Panc1 (cell line): ENCODE measurements around the gene GABRG3.

Experiments used
- POLR2AphosphoS5 ChIP-seq: IDR thresholded peaks from 2 replicates; pipeline ENCODE4 v1.6.1; 2012; ENCODE audit warnings: mild to moderate bottlenecking, low read depth, low read length, moderate library complexity
- SIN3A ChIP-seq: IDR thresholded peaks from 2 replicates; pipeline ENCODE4 v1.6.1; 2012; ENCODE audit warnings: low read depth, mild to moderate bottlenecking, low read length, moderate library complexity, borderline replicate concordance; ENCODE audit not compliant: insufficient read depth
- TCF7L2 ChIP-seq: IDR thresholded peaks from 2 replicates; pipeline ENCODE4 v1.6.1; 2011; ENCODE audit warnings: mild to moderate bottlenecking, low read depth, low read length, inconsistent platforms
- TF ChIP-seq, protein P1 (sequence below): fragments of 450-650 bp; IDR thresholded peaks from 2 replicates; pipeline ENCODE4 v1.5.1; 2017; ENCODE audit warnings: mild to moderate bottlenecking
- TF ChIP-seq, protein P2 (sequence below), 2 experiments: IDR thresholded peaks; 2 replicates each; pipeline ENCODE4 v1.6.1; 2011 to 2012; ENCODE audit warnings: low read depth in 2 of 2, control low read depth in 1 of 2, low read length in 1 of 2, mild to moderate bottlenecking in 1 of 2, moderate library complexity in 1 of 2; ENCODE audit not compliant: insufficient read depth in 1 of 2

DNA sequence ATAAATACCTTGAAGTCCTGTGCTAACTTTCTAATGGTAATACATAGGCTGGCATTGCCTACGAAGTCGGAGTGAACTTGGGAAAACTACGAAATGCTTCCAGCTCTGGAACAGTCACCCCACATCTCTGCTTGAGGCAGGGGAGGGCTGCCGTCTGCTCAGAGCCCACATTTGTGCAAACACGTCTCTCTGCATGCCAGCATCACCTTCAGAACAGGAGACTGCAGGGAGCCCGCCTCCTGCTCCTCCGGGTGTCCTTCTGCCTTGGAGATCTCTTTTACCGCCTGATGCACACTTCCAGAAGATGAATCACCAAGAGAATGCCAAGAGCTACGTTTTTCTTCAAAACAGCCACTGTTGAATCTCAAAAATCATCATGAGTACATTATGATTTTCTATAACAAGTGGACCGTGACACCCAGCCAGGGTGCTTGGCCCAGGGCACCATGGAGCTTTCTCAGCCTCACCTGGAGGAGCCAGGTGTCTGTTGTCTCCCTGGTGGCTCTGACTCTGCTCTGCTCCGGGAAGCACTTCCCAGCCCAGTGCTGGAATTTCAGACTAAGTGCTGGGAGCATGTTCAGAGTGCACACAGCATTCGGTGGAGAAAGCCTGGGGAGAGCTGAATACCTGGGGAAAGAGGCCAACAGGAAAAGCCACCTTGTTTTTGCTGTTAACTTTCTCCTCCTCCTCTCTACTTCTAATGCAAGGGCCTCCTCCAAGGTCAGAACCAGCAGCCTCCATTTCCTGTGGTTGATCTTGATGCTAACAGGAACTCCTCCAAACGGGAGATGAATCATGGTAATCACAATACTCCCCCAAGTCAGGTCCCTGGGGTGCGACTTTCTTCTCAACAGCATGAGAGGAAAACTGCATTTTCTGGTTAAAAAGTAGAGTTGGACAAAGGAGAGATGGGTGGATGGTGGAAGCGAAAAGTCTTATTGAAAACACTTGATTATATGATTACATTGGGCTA lies 467.7 kb downstream of the GABRG3 start:
- TF ChIP-seq TCF7L2 (no peak), POLR2AphosphoS5 (no peak), SIN3A (no peak)
- TF ChIP-seq, protein P1, sequence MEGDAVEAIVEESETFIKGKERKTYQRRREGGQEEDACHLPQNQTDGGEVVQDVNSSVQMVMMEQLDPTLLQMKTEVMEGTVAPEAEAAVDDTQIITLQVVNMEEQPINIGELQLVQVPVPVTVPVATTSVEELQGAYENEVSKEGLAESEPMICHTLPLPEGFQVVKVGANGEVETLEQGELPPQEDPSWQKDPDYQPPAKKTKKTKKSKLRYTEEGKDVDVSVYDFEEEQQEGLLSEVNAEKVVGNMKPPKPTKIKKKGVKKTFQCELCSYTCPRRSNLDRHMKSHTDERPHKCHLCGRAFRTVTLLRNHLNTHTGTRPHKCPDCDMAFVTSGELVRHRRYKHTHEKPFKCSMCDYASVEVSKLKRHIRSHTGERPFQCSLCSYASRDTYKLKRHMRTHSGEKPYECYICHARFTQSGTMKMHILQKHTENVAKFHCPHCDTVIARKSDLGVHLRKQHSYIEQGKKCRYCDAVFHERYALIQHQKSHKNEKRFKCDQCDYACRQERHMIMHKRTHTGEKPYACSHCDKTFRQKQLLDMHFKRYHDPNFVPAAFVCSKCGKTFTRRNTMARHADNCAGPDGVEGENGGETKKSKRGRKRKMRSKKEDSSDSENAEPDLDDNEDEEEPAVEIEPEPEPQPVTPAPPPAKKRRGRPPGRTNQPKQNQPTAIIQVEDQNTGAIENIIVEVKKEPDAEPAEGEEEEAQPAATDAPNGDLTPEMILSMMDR, result no peak
- TF ChIP-seq, protein P2, sequence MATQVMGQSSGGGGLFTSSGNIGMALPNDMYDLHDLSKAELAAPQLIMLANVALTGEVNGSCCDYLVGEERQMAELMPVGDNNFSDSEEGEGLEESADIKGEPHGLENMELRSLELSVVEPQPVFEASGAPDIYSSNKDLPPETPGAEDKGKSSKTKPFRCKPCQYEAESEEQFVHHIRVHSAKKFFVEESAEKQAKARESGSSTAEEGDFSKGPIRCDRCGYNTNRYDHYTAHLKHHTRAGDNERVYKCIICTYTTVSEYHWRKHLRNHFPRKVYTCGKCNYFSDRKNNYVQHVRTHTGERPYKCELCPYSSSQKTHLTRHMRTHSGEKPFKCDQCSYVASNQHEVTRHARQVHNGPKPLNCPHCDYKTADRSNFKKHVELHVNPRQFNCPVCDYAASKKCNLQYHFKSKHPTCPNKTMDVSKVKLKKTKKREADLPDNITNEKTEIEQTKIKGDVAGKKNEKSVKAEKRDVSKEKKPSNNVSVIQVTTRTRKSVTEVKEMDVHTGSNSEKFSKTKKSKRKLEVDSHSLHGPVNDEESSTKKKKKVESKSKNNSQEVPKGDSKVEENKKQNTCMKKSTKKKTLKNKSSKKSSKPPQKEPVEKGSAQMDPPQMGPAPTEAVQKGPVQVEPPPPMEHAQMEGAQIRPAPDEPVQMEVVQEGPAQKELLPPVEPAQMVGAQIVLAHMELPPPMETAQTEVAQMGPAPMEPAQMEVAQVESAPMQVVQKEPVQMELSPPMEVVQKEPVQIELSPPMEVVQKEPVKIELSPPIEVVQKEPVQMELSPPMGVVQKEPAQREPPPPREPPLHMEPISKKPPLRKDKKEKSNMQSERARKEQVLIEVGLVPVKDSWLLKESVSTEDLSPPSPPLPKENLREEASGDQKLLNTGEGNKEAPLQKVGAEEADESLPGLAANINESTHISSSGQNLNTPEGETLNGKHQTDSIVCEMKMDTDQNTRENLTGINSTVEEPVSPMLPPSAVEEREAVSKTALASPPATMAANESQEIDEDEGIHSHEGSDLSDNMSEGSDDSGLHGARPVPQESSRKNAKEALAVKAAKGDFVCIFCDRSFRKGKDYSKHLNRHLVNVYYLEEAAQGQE (IDR thresholded peaks at IDR 0.05; ENCODE audit: insufficient read depth in 1 of 2, low read depth in 2 of 2, low read length in 1 of 2), result no peak
